Erythroblast (primary cell): Measurements from ENCODE around the gene SLC27A6.
"Not testable (repeated sequence)": the region's sequence is repeated elsewhere in the genome, so short reads cannot be mapped to it uniquely, and the experiment has no call there.

ENCODE experiments used
- DNase-seq, 2 experiments: peaks; one replicate each; lab custom pipeline; 2025; lab: John Stamatoyannopoulos, UW
- GATA1 ChIP-seq: IDR thresholded peaks from 2 replicates; pipeline ENCODE4 v1.6.1; 2011; ENCODE audit warnings: low read depth, mild to moderate bottlenecking, control low read depth, low read length, moderate library complexity
- POLR2A ChIP-seq: IDR thresholded peaks from 2 replicates; pipeline ENCODE4 v1.6.1; 2011; ENCODE audit warnings: mild to moderate bottlenecking, low read length

SLC27A6 gene

DNA sequence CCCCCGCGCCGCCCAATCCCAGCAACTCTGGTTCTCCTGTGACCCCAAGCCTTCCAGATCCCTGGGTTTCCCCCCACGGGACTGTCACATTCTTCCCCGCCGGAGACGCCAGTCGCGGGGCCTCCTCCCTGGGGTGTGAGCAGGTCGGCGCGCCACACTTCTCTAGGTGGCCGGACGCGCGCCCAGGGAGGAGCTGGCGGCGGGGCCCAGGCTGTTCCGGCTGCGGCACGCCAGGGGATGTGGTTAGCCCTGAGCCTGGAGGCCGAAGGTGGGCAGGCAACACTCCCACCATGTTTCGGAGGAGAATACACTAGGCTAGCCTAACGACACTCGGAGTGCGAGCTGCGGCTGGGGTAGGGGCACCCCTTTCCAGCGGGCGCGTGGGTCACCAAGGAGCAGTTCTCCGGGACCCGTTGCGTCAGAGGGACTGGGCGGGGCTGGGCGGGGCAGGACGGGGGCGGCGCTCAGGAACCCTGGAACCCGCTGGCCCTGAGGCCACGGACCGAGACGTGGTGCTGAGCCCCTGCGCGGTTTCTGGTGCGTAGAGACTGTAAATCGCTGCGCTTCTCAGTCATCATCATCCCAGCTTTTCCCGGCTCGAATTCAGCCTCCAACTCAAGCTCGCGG is at the start of gene SLC27A6:
SLC27A6 (plus strand) TSS at position 478 of the 627 bp plus-strand sequence. CDS start 650 bp downstream, outside the sequence.
- TF ChIP-seq POLR2A (no peak), GATA1 (no peak)
- DNase-seq: peak; percentile 16 to 28

GRCh38 chr5:128919542-128919941 is 45.7 kb upstream of the SLC27A6 start:
- DNase-seq: no peak

DNA sequence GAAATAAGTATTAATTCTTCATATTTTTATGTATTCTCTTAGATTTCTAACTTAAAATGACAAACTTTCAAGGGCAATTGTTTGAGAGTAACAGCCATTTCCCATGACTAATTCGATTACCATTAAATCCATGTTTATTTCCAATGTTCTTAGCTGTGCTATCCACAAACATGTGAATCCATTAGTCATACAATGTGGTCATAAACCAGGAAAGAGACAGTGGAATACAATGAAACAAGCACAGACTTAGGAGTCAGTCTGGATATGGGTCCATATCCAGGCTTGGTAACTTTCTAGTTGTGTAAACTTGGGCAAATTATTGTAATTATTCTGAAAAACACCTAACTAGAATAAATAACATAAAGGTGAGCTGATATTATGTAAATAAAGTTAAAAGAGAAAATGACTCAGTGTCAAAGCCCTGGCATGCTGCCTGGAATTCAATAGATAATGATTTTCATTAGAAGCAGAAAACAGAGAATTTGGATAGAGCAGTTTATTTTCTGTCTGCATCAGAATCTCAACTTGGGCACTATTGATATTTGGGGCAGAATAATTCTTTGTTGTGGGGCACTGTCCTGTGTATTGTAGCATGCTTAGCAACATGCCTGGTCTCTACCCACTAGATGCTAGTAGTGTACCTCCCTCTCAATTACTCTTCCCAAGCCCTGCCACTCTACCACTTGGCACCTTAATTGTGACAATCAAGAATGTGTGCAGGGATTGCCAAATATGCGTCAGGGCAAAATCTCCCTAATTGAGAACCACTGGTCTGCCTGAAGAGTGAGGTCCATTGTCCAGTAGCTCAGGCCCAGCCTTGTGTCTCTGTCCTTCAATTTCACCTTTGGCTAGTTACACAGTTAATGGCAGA is 44.7 kb upstream of the SLC27A6 start:
- no peak for DNase-seq
- TF ChIP-seq GATA1 (no peak), POLR2A (no peak)

More at GRCh38 chr5:128919542-128919941, 45.7 kb upstream of the SLC27A6 start:
- no peak for TF ChIP-seq POLR2A
- TF ChIP-seq GATA1: no peak

GRCh38 chr5:128924299-128924698 is 41.0 kb upstream of the SLC27A6 start:
- TF ChIP-seq GATA1 (no peak), POLR2A (no peak)
- no peak for DNase-seq

GRCh38 chr5:128925973-128926372 is 39.3 kb upstream of the SLC27A6 start:
- TF ChIP-seq POLR2A: no peak
- TF ChIP-seq GATA1: no peak
- DNase-seq: no peak

- no peak for TF ChIP-seq GATA1
- TF ChIP-seq POLR2A: no peak
- no peak for DNase-seq
Observed at GRCh38 chr5:128927644-128928043, 37.6 kb upstream of the SLC27A6 start.

DNA sequence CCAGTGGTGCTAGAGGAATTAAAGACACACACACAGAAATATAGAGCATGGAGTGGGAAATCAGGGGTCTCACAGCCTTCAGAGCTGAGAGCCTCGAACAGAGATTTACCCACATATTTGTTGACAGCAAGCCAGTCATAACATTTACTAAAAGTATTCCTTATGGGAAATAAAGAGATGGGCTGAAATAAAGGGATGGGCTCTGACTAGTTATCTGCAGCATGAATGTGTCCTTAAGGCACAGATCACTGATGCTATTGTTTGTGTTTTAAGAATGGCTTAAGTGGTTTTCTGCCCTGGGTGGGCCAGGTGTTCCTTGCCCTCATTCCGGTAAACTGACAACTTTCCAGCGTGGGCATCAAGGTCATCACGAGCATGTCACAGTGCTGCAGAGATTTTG is 33.1 kb upstream of the SLC27A6 start:
- not testable (repeated sequence) for DNase-seq

DNA sequence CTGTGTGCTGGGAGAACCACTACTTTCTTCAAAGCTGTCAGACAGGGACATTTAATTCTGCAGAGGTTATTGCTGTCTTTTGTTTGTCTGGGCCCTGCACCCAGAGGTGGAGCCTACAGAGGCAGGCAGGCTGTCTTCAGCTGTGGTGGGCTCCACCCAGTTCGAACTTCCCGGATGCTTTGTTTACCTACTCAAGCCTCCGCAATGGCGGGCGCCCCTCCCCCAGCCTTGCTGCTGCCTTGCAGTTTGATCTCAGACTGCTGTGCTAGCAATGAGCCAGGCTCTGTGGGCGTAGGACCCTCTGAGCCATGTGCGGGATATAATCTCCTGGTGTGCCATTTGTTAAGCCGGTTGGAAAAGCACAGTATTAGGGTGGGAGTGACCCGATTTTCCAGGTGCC is 22.2 kb upstream of the SLC27A6 start:
- not testable (repeated sequence) for DNase-seq

GRCh38 chr5:128949847-128950546 is 15.3 kb upstream of the SLC27A6 start:
- no peak for DNase-seq
- no peak for TF ChIP-seq GATA1
- TF ChIP-seq POLR2A: no peak

- not testable (repeated sequence) for DNase-seq
Observed at GRCh38 chr5:128951301-128951700, 14.0 kb upstream of the SLC27A6 start.

DNA sequence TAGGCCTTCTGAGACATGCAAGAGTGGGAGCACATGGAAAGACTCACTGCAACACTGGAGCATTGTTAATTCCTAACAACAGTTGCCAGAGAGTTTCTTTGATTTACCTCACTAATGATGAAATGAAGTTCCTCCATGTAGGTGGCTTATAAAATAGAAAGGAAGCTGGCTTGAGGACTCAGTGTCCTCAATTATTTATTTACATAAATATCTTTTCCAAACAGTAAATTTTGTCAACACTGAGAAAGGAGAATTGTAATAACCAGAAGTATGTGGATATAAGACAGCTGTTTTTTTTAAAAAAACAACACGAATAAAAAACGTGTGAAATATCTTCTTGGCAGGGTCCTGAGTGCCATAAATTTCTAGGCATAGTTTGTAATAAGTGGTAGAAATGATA is 9.1 kb upstream of the SLC27A6 start:
- no peak for DNase-seq
- TF ChIP-seq POLR2A (no peak), GATA1 (no peak)

- TF ChIP-seq GATA1 (no peak), POLR2A (no peak)
- DNase-seq: no peak
Observed at GRCh38 chr5:128962211-128962610, 3.1 kb upstream of the SLC27A6 start.

DNA sequence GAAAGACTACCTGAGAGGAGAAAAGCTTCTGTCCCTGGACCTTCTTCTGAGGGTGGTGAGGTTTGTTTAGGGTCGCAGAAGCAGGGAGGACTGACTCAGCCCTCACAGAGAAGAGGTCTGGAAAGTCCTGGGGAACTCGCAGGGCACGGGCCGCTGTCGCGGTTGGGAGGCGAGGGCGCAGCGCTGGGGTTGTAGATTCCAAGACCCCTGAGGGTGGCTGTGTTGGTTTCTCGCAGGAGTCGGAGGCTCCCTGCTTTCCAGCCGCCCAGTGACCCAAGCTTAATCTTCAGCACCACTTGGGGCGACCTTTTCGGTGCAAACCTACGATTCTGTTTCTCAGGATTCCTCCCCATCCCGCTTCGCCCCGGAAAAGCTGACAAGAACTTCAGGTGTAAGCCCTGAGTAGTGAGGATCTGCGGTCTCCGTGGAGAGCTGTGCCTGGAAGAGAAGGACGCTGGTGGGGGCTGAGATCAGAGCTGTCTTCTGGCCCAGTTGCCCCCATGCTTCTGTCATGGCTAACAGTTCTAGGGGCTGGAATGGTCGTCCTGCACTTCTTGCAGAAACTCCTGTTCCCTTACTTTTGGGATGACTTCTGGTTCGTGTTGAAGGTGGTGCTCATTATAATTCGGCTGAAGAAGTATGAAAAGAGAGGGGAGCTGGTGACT is 482 bp downstream of the SLC27A6 start:
- TF ChIP-seq POLR2A: no peak
- no peak for TF ChIP-seq GATA1

DNA sequence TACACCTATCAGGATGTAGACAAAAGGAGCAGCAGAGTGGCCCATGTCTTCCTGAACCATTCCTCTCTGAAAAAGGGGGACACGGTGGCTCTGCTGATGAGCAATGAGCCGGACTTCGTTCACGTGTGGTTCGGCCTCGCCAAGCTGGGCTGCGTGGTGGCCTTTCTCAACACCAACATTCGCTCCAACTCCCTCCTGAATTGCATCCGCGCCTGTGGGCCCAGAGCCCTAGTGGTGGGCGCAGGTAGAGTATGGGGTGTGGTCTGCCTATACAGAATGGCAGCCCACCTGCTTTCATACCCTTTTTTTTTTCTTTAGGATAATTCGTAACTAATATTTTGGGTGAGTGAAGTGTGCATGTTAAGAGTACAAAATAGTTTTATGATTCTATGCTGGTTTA is 1.1 kb downstream of the SLC27A6 start:
- no peak for TF ChIP-seq GATA1
- no peak for TF ChIP-seq POLR2A
- no peak for DNase-seq

More for the DNA sequence above, 482 bp downstream of the SLC27A6 start:
- no peak for DNase-seq
